ENCODE data around the gene SLC25A48.
"Not testable (repeated sequence)": the region's sequence is repeated elsewhere in the genome, so short reads cannot be mapped to it uniquely, and the experiment has no call there.

Gene SLC25A48

DNA sequence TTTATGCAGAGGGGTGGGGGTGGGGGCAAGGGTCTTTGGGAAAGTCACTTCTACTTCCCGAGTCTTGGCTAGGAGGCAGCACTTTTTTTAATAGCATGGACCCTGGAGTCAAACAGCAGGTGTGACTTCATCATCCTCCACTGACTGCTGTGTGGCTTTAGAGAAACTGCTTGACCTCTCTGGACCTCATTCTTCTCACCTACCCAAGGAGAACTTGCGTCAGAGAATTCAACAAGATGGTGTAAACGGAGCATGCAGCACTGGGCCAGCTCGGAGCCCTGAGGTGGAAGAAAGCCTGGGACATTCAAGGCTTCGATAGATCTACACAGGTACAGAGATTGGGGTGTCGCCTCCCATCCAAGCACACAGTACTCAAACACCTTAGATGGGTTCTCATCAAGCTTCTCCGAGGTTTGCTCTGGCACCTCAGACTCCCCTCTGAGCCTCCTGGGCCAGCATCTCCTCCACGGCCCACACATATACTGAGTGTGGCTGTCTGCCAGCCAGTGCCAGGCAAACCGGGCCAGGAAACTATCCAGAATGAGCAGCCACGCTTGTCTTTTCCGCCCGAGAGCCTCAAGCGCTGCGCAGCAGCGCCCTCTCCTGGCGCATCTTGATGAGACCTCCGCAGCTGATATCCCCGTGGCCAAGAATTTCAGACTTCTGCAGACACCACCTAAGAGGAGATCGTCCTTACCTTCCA is 4.6 kb upstream of the SLC25A48 start:
- DNase-seq (ENCODE audit: low spot score) = peak; percentile 82

- DNase-seq (ENCODE audit: low spot score) = no peak
Observed at GRCh38 chr5:135830384-135830700, 4.1 kb upstream of the SLC25A48 start.

DNA sequence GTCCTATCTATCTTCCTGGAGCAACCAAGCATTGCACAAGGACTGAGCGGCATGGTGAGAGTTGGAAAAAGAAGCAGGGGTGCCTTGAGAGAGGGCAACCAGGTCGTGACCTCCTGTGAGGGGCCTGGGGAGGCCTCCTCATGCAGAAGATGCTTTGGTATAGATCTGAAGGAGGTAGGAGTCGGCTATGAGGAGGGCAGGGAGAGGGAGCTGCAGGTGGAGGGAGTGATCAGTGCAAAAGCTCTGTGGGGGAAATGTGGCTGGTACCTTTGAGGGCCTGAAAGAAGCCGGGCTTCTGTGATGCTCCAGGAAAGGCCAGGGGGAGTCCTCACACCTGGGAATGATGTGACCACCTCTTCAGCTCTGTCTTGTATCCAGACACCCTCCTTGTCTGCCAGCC is 3.6 kb upstream of the SLC25A48 start:
- no peak for DNase-seq (ENCODE audit: low spot score)

- DNase-seq (ENCODE audit: low spot score) = no peak
Observed at GRCh38 chr5:135831439-135831838, 3.0 kb upstream of the SLC25A48 start.

- no peak for DNase-seq (ENCODE audit: low spot score)
Observed at GRCh38 chr5:135831851-135832555, 2.5 kb upstream of the SLC25A48 start.

GRCh38 chr5:135832941-135833920 is 1.2 kb upstream of the SLC25A48 start:
- DNase-seq (ENCODE audit: low spot score) = no peak

DNA sequence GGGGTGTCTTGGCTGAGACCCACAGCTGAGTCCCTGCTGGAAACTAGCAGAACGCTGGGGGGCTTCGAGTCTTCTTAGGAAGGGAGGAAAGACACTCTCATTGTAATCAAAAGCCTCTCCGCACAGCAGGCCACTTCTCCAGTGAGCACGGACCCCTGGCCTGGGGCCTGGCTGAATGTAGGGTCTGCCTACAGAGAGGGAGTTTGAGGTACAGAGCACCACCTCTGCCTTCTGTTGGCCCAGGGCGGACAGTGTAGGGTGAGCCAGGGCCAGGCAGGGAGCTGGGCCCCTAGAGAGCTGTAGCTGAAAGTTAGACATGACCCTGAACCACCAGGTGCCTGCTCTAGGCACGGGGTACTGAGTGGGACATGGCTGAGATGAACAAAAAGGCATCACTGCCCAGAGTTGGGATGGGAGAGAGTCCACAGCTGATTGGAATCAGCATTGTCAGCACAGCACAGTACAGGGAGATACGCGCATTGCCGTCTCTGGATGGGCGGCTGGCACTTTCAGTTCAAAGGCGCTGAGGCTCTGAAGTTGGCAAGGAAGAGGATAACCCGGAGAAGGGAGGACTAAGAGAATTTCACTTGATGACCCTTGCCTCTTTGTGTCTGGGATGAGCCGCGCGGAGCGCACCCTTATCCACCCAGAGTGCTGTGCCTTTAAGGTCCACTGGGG is 363 bp upstream of the SLC25A48 start:
- DNase-seq (ENCODE audit: low spot score) = peak; percentile 58

DNA sequence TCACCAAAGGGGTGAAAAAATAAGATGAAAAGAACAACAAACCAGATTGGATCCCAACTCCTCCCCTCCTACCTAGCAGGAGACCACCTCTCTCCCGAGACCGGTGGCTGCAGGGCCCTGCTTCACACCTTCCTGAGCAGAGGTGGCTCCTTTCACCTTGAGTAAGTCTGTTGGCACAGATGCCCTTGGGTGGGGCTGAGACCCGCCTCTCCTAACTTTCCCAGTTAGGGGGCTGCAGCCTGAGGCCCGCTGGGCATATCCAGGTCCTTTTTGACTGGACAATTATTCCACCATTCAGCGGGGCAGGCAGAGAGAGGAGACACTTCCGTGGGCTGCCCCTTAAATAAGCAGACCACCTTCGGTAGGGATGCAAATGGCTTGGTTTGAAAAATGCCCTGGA is 1.3 kb downstream of the SLC25A48 start:
- no peak for DNase-seq (ENCODE audit: low spot score)

GRCh38 chr5:135838395-135838794 is 3.9 kb downstream of the SLC25A48 start:
- not testable (repeated sequence) for DNase-seq (ENCODE audit: low spot score)

DNA sequence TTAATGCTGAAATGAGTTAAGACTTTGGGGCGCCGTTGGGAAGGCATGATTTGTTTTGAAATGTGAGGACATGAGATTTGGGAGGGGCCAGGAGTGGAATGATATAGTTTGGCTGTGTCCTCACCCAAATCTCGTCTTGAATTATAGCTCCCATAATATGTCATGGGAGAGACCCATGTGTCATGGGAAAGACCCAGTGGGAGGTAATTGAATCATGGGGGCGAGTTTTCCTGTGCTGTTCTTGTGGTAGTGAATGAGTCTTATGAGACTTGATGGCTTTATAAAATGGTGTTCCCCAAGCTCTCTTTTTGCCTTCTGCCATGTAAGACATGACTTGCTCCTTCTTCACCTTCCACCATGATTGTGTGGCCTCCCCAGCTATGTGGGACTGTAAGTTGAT is 5.1 kb downstream of the SLC25A48 start:
- no peak for DNase-seq (ENCODE audit: low spot score)

GRCh38 chr5:135840959-135841358 is 6.5 kb downstream of the SLC25A48 start:
- DNase-seq (ENCODE audit: low spot score) = no peak

- no peak for DNase-seq (ENCODE audit: low spot score)
Observed at GRCh38 chr5:135842737-135843136, 8.3 kb downstream of the SLC25A48 start.

DNA sequence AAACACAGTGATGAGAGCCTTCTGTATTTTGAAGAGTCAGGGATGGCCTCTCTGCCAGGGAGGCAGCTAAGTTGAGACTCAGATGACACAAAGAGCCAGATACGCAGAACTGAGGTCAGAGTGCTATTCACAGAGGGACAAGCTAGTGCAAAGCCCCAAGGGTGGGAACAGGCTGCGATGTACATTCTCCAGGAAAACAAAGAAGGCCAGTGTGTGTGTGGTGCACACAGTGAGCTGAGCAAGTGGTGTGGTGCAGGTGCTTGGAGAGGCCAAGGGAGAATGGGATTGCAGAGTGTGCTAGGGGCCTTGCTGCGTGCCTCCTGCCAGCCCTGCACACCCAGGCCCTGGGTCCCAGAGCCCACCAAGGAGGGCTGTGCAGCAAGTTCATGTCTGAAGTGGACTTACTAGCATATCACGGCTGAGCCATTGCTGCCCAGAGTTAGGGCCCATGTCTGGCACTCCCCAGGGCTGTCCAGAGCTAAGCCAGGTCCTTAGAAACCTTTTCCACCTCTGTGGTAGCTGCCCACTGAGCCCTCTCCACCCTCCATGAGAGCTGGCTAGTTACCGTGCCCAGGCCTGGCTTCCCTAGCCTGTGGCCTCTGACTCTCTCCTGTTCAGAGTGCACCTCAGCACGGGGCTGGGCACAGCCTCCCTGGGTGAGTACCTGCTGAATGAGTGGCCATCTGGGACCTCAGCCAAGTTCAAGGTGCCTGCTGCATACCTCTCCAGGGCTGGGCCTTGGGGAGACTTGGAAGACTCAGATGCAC is 9.3 kb downstream of the SLC25A48 start:
- DNase-seq (ENCODE audit: low spot score) = no peak

DNA sequence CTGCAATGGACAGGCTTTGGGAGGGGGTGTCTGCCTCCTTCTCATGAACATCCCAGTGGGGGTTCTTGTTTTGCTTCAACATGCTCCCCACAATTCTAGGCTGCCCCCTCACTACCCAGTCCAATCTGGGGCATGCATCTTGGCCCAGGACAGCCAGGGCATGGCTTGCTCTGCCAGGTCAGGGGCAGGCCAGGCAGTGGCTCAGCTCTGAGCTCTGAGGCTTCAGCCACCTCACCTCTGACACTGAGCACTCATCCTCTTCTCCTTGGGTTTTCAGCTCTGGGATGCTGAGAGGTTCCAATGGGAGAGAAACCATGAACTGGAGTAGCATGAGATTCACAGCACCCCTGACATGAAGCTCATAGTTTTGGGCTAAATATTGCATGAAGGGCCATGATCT is 11.8 kb downstream of the SLC25A48 start:
- DNase-seq (ENCODE audit: low spot score) = no peak

DNA sequence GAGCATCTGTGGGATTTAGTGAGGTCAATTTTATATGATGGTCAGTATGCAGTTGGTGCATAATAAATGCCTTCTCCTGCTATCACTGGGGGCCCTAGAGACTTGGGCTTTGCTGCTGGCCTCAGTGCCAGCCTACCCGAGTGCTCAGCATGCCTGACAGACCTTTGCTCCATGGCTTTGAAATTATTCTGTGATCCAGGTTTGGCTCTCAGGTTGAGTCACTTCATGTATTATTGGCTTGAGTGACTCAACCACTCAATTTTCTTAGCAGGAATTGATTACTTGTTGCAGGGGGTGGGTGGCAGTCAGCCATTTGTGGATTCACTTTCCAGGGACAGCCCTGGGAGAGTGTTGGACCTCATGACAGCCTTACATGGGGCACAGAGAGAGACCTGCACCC is 13.5 kb downstream of the SLC25A48 start:
- DNase-seq (ENCODE audit: low spot score) = no peak

- no peak for DNase-seq (ENCODE audit: low spot score)
Observed at GRCh38 chr5:135850231-135850630, 15.8 kb downstream of the SLC25A48 start.

- DNase-seq (ENCODE audit: low spot score) = no peak
Observed at GRCh38 chr5:135850671-135851070, 16.2 kb downstream of the SLC25A48 start.

DNA sequence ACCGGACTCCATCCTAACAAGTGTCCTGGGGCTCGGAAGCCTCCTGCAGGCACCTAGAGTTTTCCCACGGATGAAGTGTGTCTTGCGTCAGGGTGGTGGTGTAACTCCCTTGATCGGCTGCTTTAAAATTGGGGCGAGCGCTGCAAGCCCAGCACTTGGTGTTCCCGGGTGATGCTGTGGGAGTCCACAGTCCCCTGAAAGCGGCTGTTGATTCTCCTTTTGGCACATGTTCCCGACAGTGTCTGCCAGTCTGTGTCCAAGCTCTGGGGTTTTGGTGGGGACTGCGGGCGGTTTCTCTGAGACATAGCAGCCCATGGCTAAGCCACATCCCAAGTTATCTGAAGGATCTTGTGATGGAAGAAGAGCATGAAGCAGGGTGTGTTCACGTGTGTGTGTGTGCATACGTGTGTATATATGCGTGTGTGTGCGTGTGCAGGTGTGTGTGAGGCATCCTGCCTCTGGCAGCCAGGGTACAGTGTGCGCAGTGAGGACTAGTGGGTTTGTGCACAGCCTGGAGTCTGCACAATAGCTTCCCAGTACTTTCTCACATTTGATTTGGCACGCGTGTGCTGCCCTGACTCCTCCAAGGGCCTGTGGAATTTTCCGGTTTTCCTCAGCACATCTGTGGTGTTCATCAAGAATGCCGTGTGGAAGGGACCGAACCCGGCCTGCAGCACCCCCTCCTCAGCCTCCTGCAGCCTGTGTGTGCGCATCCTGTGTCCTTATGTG is 16.9 kb downstream of the SLC25A48 start:
- DNase-seq (ENCODE audit: low spot score) = no peak

DNA sequence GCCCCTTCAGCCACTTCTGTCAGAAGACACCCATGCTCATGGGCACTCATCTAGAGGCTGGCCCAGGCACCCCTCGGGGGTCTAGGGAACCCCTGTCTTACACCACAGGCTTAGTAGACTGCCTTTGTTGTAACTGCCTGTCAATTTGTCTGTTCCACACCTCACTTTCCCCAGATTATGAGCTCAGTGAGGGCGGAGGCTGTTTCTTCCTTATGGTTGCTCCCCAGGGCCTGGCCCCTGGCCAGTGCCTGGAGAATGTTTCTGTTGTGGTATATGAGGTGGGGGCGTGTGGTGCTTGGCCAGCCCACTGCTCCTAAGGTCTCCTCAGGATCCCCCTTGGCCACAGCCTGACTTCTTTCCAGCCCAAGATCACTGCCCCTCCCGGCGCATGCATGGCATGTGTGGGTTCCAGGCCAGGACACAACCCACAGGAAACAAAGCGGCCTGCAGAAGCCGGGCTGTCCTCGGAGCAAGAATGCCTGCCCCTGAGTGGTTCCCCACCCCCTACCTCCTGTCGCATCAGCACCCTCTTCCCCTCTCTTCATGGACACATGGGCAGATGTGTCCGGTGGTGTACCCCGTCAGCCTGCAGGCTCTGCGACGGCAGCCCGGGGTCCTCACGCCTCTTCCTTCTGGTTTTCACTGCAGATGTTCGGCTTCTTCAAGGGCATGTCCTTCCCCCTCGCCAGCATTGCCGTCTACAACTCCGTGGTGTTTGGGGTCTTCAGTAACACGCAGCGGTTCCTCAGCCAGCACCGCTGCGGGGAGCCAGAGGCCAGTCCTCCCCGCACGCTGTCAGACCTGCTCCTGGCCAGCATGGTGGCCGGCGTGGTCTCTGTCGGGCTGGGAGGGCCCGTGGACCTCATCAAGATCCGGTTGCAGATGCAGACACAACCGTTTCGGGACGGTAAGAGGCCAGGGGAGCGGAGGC is 17.7 kb downstream of the SLC25A48 start:
- DNase-seq (ENCODE audit: low spot score) = no peak

Measured in AG08396 (cell line).